ENCODE measurements around the gene GEMIN5. TPM values are rescaled to one million over a fixed set of nuclear protein-coding genes. Genes with fewer than 3 reads are reported as not detected.
A peak's percentile ranks its signal among the peaks of the same experiment; 100 is the strongest.

The GEMIN5 gene
- total and polyA plus RNA-seq, 2 of the 8 experiments (the other 6 are each of a cell fraction or from before 2014, with no cell fraction given) = 12.8 to 47.0 TPM

GRCh38 chr5:154858297-154858971 lies 79.6 kb downstream of the GEMIN5 start, which contains the start of gene CNOT8 (continued):
- TF ChIP-seq CHD7 (IDR thresholded peaks at IDR 0.05; ENCODE audit: insufficient replicate concordance, low read length) (no peak), TCF12 (IDR thresholded peaks at IDR 0.05; ENCODE audit: low read depth, low read length) (no peak), ASH2L (IDR thresholded peaks at IDR 0.05; ENCODE audit: low read length) (peak; percentile 82), USF2 (IDR thresholded peaks at IDR 0.05; ENCODE audit: low read length) (no peak), SUZ12 (IDR thresholded peaks at IDR 0.05; ENCODE audit: low read length) (no peak), E2F6 (IDR thresholded peaks at IDR 0.05) (peak; percentile 18; the same call in 1 of the 2 replicates), MAX (IDR thresholded peaks at IDR 0.05) (peak; percentile 73)

Data from H1 (cell line).